HG03135 (cell line): ENCODE data around the gene B4GALT2.

Experiments used
- ATAC-seq: cut with Tn5 transposase; IDR thresholded peaks from one replicate; pipeline ENCODE4 v1.9.1; 2021; ENCODE audit warnings: mild to moderate bottlenecking, moderate library complexity; ENCODE audit not compliant: unreplicated experiment

The B4GALT2 gene

DNA sequence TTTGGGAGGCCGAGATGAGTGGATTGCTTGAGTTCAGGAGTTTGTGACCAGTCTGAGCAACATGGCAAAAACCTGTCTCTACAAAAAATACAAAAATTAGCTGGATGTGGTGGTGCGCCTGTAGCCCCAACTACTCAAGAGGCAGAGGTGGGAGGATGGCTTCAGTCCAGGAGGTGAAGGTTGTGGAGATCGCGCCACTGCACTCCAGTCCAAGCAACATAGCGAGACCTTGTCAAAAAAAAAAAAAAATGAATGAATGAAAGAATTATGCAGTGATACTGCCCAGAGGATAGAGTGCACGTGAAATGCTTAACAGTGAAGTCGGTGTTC lies 9.6 kb upstream of the B4GALT2 start:
- no peak for ATAC-seq

DNA sequence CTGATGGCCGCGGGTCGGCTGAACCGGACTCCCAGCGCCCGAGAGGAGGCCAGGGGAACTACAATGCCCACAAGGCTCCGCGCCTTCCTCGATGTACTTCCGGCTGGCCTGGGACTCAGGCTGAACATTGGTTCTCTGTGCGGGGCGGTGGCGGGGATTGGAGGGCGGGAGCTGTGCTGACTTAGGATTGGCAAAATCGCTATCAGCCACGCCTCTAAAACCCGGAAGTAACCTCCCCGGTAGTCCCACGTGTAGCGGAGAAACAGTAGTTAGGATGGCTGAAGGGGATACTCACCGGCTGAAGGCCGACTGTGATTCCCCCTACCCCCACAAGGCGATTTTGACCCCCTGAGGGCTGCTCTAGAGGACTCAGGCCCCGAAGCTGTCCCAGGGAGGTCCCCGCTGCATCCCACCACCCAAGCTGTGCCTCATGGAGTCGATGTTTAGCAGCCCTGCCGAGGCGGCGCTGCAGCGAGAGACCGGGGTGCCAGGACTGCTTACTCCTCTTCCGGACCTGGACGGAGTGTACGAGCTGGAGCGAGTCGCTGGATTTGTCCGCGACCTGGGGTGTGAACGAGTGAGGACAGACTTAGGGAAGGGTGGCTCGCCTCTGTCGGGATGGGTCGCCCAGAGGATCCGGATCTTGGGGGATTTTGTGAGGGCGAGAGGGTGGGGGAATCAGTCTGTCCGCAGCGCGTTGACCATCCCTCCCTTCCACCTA lies 9.1 kb upstream of the B4GALT2 start, which contains the start of gene DPH2:
TSS of gene DPH2 (plus strand) at position 265 of the 721 bp plus-strand sequence. CDS start at position 431, 166 bp downstream.
- ATAC-seq = peak; percentile 82

DNA sequence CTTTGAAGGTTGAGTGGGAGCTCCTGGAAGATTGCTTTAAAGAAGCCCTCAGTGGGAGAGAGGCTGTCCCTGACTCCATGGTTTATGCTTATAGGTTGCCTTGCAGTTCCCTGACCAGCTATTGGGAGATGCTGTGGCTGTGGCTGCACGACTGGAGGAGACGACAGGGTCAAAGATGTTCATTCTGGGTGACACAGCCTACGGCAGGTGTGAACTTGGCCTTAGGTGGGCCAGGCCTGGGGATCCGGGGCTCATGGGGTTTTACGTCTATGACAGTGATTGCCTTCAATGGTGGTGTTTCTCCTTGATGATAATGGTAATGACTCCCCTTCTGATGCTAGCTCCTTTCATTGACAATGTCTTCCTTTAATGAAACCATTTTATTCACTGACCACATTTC lies 8.5 kb upstream of the B4GALT2 start:
- ATAC-seq = no peak

DNA sequence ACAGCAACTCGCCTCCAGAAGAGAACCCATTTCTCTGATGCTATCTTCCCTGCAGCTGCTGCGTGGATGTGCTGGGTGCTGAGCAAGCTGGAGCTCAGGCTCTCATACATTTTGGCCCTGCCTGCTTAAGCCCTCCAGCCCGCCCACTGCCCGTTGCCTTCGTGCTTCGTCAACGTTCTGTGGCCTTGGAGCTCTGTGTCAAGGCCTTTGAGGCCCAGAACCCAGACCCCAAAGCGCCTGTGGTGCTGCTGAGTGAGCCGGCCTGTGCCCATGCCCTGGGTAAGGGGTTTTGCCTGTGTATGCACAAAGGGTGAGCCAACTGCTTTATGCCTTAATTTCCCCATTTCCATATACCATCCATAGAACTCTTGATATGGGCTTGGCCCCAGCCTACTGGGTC lies 8.1 kb upstream of the B4GALT2 start:
- no peak for ATAC-seq

DNA sequence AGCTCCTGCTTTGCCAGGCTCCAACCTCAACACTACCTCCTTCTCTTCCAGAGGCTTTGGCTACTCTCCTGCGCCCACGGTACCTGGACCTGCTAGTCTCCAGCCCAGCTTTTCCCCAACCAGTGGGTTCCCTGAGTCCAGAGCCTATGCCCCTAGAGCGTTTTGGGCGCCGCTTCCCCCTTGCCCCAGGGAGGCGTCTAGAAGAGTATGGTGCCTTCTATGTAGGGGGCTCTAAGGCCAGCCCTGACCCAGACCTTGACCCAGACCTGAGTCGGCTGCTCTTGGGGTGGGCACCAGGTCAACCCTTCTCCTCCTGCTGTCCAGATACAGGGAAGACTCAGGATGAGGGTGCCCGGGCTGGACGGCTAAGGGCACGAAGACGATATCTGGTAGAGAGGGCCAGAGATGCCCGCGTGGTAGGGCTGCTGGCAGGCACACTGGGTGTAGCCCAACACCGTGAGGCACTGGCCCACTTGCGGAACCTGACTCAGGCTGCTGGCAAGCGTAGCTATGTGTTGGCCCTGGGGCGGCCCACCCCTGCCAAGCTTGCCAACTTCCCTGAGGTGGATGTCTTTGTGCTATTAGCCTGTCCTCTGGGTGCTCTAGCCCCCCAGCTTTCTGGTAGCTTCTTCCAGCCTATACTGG lies 7.6 kb upstream of the B4GALT2 start:
- ATAC-seq = no peak

DNA sequence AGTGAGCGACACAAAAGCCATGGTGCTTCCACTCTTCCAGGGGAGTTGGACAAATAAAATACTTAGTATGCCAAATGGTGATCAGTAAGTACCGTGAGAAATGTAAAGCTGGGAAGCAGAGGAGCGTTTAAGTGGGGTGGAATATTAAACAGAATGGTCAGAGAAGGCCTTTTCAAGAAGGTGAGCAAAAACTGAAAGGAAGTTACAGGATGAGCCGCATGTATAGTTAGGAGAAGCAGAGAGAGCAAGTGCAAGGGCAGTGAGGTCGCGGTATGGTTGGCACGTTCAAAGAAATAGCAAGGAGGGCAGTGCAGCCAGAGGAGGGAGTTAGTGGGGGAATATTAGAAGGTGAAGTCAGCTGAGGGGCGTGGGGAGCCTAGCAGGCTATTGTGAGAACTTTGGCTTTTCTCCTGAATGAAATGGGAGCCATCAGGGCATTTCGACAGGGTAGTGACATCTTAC lies 5.0 kb upstream of the B4GALT2 start:
- no peak for ATAC-seq

DNA sequence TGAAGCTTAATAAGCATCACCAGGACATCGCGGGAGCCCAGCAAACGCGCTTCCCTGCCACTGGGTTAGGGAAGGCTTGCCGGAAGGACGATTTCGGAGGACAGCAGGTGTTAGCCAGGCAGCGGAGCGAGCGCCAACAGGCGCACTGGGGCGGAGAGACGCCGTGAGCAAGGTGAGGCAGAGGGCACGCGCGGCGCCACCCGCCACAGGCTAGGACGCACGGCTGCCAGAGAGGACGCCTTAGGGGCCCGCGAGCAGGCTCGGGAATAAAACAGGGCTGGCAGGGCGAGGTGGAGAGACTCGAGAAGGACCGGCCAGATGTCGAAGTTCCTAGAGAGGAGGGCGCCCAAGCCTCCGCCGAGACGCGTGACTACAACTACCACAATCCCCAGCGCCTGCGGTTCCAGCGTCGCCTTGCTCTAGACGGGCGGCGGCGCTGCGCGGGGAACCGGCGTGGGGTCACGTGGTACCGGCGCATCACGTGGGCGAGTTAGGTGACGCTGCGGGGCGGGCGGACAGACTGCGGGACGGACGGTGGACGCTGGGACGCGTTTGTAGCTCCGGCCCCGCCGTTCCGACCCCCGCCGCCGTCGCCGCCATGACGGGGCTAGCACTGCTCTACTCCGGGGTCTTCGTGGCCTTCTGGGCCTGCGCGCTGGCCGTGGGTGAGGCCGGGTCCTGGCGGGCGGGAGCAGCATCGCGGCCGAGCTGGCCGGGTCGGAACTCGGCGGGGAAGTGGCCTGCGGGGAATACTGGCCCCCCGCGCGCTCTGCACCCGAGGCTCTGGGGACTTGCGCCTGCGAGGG lies 4.4 kb upstream of the B4GALT2 start, which contains the start of gene ATP6V0B:
TSS of gene ATP6V0B (plus strand) at position 518 of the 806 bp plus-strand sequence. CDS start at position 599, 81 bp downstream.
- ATAC-seq = peak; percentile 64

DNA sequence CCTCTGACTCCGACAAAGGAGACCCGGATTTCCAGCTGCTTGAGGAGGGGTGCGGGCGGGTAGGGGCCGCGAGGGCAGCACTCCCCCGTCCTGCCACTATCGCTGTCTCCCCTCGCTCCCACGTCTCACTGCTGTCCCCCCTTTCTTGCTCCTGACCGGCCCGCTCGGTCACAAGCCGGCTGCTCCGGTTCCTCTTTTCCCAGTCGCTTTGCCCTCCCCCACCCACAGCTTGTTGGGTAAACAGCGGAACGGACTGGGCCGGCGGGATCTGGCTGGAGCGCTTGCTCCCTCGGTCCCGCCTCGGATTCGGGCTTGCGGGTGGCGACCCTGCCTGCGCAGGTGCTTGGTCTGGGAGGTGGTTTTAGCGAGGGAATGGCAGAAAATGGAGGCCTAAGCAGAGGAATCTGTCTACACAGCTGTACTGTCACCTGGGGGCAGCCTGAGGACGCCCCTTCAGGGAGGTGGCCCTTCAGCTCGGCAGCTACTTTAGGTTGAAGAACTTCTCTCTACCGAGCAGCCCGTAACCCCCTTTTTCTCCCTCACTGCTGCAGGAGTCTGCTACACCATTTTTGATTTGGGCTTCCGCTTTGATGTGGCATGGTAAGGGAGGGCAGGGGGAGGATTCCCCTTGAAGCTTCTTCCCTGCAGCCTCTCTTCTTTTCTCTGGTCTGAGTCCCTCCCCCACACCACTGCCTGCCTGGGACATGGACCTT lies 3.6 kb upstream of the B4GALT2 start:
- ATAC-seq = peak; percentile 2

DNA sequence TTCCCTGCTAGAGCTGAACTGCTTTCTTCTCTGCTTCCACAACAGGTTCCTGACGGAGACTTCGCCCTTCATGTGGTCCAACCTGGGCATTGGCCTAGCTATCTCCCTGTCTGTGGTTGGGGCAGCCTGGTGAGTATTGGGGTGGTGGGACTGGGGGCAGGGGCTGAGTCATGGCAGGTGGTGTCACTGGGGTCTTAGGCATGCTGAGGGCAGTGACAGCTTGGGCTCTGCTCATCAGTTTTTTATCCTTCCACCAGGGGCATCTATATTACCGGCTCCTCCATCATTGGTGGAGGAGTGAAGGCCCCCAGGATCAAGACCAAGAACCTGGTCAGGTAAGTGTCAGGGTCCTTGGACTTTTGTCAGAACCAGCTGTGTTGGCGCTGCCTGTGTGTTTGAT lies 3.0 kb upstream of the B4GALT2 start:
- ATAC-seq = no peak

DNA sequence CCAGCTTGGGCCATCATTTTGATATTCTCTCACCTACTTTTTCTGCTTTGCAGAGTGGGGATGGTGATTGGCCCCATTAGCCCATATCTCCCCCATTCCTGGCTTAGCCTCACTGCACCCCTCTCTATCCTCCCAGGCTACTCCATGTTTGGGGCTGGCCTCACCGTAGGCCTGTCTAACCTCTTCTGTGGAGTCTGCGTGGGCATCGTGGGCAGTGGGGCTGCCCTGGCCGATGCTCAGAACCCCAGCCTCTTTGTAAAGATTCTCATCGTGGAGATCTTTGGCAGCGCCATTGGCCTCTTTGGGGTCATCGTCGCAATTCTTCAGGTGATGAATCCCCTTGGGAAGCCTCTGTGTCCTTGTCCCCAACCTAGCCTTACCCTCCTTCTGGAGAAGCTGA lies 2.1 kb upstream of the B4GALT2 start:
- no peak for ATAC-seq

DNA sequence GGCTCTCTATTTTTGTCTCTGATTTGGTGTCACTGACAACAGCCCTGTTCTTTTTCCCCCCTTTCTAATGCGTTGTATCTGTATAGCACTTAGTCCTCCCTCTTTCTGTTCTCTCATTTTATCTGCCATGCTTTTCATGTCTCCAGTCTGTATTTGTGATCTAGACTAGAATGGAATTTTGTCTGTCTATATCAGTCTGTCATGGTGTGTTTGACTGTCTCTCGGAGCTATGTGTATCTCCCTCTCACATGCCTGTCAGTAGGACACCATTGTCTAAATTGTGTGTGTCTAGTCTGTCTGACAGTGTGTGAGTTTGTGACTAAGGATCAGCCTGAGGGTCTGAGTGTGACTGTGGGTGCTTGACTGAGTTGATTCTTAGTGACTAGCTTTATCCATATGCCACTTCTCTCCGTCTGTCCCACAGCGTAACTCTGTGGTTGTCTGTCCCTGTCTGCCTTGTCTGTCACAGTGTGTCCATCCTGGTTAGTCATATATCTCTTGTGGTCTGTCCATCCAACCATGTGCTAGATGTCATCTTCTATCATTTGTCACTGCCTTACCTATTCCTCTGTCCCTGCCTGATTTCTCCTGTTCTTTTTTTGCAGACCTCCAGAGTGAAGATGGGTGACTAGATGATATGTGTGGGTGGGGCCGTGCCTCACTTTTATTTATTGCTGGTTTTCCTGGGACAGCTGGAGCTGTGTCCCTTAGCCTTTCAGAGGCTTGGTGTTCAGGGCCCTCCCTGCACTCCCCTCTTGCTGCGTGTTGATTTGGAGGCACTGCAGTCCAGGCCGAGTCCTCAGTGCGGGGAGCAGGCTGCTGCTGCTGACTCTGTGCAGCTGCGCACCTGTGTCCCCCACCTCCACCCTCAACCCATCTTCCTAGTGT lies 1.4 kb upstream of the B4GALT2 start:
- ATAC-seq = no peak

DNA sequence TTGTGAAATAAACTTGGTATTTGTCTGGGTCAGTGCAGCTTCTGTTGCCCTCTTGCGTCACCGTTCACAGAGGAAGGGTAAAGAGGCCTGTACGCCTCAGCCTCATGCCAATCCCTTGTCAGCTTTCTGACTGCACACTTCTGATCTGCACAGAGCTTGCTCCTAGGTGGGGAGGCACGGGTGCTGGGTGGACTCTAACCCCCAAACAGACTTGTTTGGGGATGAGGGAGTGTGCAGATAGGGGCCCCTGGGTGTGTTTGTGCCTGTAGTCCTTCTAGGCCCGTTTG lies 803 bp upstream of the B4GALT2 start:
- no peak for ATAC-seq

DNA sequence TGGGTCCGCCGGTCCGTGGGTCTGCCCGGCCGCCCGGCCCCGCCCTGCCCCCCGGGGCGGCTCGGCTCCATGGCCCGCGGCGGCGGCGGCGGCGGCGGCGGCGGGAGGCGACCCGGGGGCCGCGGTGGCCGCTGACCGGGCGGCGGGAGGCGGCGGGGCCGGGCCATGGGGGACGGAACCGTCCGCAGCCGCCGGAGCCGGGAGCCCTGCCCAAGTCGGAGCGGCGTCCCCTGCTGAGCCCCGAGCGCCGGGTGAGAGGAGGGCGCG lies 184 bp downstream of the B4GALT2 start:
- ATAC-seq = no peak

DNA sequence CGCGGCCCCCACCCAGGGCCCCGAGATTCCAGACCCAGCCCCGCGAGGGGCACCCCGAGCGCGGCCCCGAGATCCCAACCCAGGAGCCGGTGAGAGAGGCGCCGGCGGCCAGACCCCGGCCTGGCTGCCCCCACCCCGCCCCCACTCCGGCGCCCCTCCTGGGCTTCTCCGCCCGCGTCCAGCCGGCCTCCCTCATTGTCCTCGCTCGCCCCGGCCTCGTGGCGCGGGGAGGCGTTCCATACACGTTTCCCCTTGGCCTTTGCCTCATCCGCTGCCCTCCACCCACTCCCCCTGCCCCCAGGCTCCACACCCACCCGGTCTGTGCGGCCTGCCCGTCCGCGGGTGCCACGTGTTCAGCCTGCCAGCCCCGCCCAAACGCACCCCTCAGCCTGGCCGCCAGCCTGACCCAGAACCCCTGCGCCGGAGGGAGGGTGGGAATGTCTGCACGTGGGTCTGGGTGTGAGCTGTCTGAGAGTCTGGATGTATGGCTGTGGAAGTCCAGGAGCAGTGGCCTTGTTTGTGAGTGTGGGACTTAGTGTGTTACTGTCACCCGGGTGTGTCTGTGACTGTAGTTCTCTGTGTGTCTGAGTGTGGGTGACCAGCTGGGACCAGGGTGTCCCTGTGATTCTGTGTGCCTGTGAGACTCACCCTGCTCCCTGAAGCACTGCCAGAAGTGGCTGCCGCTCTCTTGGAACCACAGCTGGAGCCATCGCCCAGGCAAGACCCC lies 681 bp downstream of the B4GALT2 start:
- no peak for ATAC-seq

DNA sequence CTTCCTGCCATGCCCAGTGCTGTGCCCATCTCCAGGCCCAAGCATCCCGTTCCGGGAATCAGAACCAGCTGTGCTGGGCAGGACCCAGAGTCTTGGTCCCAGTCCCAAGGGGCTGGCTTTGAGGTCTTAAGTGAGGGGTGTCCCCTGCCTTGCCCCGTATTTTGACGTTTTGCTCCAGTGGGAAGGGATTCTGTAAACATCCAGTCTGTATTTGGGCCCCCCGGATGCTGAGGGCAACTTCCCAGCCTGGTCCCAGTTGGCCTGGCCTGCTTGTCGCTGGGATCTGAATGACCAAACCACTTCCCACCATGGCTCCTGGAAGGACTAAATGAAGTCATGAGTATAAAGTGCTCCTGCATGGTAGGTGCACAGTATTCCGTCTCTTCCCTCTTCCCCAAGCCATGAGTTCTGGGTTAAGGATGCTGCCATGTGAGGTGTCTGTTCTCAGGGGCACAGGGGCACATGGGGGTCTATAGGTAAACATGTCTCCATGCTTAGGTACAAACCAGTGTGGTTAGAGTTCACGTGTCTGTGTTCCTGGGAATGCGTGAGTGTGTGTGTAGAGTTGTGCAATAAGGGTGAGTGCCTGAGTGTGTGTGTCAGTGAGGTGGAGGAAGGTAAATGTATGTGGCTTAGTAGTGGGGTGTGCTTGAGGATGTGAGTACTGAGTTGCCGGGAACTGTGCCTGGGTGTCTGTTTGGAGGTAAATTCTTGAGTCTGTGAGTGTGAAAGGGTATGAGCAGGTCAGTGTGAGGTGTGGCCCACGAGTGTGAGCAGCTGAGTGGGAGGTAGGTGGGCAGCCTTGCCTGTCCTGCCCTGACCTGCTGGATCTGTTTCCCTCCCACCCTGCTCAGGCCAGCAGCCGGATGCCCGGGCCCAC lies 1.5 kb downstream of the B4GALT2 start:
- ATAC-seq = no peak

DNA sequence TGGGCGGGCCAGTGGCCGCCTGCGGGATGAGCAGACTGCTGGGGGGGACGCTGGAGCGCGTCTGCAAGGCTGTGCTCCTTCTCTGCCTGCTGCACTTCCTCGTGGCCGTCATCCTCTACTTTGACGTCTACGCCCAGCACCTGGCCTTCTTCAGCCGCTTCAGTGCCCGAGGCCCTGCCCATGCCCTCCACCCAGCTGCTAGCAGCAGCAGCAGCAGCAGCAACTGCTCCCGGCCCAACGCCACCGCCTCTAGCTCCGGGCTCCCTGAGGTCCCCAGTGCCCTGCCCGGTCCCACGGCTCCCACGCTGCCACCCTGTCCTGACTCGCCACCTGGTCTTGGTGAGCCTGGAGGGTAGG lies 2.1 kb downstream of the B4GALT2 start:
- no peak for ATAC-seq

DNA sequence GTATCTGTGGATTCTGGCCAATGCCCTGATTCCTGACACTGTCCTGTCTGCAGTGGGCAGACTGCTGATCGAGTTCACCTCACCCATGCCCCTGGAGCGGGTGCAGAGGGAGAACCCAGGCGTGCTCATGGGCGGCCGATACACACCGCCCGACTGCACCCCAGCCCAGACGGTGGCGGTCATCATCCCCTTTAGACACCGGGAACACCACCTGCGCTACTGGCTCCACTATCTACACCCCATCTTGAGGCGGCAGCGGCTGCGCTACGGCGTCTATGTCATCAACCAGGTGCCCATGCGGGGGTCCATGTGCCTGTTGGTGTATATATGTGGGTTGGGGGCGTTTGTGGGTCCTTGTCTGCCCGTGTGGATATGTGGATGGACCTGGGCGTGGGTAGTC lies 2.6 kb downstream of the B4GALT2 start:
- ATAC-seq = no peak

DNA sequence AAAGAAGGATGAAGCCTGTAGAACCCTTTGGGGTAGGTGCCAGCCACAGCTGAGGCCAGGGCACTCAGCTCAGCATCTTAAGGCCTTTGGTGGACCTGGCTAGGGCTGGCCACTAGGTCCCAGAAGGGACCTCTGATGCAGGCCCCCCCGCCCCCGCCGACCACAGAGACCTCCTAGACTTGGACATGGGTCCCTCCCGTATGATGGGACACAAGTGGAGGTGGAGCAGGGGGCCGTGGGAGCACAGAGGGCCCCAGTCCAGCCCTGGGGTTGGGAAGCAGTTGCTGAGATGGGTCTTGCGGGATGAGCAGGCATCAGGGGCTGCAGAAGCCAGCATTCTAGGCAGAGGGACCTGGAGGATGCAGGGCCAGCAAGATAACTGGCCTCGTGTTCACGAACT lies 3.2 kb downstream of the B4GALT2 start:
- ATAC-seq = no peak

DNA sequence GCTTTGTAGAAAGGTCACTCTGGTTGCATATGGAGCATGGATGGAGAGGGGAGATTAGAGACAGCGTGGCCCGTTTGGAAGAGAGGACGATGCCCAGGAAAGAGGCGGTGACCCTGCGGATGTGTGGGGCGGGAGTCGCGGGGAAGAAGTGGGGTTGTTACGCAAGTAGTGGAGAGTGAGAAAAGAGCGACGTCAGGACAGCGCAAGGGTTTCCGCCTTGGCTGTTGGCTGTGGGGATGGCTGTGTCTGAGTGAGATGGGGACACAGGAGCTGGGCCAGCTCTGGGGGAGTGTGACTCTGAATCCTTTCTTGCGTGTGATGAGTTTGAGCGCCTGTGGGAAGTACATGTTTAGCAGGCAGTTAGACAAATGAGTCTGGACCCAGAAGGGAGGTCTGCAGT lies 3.8 kb downstream of the B4GALT2 start:
- ATAC-seq = no peak
